ENCODE measurements around the gene HIGD1A.
"Not testable (repeated sequence)": the region's sequence is repeated elsewhere in the genome, so short reads cannot be mapped to it uniquely, and the experiment has no call there.

HIGD1A gene

DNA sequence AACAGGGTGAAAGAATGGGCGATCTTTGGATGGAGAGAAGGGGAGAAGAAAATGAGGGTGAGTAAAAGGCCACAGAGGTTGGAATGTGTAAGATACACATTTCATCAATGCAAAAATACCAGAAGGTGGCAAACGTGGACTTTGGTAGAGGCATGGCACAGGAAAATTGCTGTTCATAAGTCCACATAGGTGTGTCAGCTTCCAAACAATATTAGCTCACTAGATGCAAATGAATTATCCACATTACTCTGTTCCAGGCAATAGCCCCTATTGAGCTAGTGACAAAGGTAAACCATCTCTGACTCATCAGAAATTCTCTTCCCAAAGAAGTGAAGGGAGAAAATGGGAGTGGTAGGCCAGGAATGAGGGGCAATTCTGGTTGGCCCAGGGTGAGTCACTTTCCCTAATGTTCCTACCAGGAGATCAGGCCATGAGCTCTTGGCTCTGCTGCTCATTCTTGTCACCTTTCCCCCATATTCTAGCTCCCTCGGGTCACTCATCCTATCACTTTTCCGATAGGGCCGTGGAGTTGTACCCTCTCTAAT lies 24.9 kb upstream of the HIGD1A start:
- DNase-seq (ENCODE audit: low spot score) = no peak

GRCh38 chr3:42827654-42828053 lies 23.4 kb upstream of the HIGD1A start:
- no peak for DNase-seq (ENCODE audit: low spot score)

GRCh38 chr3:42827023-42827422 lies 22.7 kb upstream of the HIGD1A start:
- no peak for DNase-seq (ENCODE audit: low spot score)

DNA sequence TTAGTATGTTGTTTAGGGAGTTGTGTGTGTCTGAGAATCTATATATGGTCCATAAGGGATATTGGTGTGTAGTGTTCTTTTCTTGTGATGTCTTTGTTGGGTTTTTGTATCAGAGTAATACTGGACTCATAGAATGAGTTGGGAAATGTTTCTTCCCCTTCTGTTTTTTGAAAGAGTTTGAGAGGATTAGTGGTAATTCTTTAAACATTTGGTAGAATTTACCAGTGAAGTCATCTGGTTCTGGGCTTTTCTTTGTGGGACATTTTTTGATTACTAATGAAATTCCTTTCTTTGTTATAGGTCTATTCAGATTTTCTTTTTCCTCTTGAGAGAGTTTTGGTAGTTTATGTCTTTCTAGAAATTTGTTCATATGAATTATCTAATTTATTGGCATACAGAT lies 21.9 kb upstream of the HIGD1A start:
- no peak for DNase-seq (ENCODE audit: low spot score)

- DNase-seq (ENCODE audit: low spot score) = no peak
Measured at GRCh38 chr3:42823351-42823750, 19.1 kb upstream of the HIGD1A start.

- no peak for DNase-seq (ENCODE audit: low spot score)
Measured at GRCh38 chr3:42822828-42823227, 18.5 kb upstream of the HIGD1A start.

DNA sequence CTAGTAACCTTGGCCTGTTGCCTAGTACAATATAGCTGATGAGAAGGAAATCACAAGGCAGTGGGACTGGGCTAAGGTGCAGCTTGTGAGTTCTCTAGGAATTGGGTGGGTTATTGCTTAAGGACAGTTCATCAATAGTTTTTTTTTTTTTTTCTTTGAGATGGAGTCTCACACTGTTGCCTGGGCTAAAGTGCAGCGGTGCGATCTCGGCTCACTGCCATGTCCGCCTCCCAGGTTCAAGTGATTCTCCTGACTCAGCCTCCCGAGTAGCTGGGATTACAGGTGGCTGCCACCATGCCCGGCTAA lies 16.4 kb upstream of the HIGD1A start:
- no peak for DNase-seq (ENCODE audit: low spot score)

- no peak for DNase-seq (ENCODE audit: low spot score)
Measured at GRCh38 chr3:42819351-42819965, 15.2 kb upstream of the HIGD1A start.

- no peak for DNase-seq (ENCODE audit: low spot score)
Measured at GRCh38 chr3:42815826-42816225, 11.5 kb upstream of the HIGD1A start.

- no peak for DNase-seq (ENCODE audit: low spot score)
Measured at GRCh38 chr3:42814914-42815507, 10.7 kb upstream of the HIGD1A start.

- no peak for DNase-seq (ENCODE audit: low spot score)
Measured at GRCh38 chr3:42814246-42814645, 10.0 kb upstream of the HIGD1A start.

DNA sequence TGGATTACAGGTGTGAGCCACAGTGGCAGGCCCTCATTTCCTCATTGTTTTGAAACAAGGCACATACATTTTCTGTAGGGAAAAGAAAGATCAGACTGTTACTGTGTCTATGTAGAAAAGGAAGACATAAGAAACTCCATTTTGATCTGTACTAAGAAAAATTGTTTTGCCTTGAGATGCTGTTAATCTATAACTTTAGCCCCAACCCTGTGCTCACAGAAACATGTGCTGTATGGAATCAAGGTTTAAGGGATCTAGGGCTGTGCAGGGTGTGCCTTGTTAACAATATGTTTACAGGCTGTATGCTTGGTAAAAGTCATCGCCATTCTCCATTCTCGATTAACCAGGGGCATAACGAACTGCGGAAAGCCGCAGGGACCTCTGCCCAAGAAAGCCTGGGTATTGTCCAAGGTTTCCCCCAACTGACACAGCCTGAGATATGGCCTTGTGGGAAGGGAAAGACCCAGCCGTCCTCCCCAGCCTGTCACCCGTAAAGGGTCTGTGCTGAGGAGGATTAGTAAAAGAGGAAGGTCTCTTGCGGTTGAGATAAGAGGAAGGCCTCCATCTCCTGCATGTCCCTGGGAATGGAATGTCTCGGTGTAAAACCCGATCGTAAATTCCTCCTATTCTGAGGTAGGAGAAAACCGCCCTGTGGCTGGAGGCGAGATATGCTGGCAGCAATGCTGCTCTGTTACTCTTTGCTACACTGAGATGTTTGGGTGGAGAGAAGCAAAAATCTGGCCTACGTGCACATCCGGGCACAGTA lies 7.0 kb upstream of the HIGD1A start:
- not testable (repeated sequence) for DNase-seq (ENCODE audit: low spot score)

DNA sequence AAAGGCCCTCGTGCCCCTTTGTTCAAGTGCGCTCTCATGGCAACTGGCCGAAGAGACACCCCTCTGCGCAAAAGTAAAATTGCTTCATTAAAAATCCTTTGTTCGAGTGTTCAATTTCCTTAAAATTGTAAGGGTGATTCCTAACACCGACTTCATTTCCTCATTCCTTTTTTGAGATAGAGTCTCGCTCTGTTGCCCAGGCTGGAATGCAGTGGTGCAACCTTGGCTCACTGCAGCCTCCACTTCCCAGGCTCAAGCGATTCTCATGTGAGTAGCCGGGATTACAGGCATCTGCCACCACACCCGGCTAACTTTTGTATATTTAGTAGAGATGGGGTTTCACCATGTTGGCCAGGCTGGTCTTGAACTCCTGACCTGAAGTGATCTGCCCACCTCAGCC lies 6.4 kb upstream of the HIGD1A start:
- not testable (repeated sequence) for DNase-seq (ENCODE audit: low spot score)

- DNase-seq (ENCODE audit: low spot score) = no peak
Measured at GRCh38 chr3:42809202-42809601, 4.9 kb upstream of the HIGD1A start, which contains the start of gene ACKR2. TSS of gene ACKR2 (plus strand) at chr3:42809445. CDS start at chr3:42864503, 55,058 bp downstream.

- DNase-seq (ENCODE audit: low spot score) = no peak
Measured at GRCh38 chr3:42807929-42808328, 3.6 kb upstream of the HIGD1A start.

DNA sequence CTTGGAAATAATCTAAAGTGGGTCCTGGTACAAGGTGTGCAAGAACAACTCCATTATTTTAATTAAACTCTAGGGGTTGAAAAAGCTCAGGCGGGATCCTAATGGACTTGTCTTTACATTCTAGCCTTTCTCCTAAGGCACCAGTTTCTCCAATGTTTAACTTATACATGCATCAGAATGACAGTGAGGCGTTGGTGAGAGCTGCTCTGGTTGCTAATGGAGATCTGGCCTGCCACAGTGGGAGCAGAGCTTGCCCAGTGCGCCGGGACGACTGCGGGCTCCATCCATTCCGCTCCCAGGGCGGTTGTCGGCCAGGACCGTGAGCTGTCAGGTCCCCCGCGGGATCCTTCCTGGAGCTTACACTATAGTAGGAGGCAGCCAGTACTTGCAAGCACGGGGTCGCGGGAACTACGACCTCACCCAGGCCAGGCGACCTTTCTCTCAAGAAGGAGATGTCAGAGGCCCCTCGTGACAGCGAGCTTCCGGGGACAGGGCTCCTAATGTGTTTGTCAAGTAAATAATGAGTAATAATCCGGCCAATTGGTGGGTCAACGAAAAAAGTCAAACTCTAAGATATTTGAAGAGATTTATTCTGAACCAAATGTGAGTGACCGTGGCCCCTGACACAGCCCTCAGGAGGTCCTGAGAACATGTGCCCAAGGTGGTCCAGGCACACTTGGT lies 991 bp upstream of the HIGD1A start:
- peak; percentile 10 for DNase-seq (ENCODE audit: low spot score)

GRCh38 chr3:42804831-42805132 lies 492 bp upstream of the HIGD1A start:
- no peak for DNase-seq (ENCODE audit: low spot score)

DNA sequence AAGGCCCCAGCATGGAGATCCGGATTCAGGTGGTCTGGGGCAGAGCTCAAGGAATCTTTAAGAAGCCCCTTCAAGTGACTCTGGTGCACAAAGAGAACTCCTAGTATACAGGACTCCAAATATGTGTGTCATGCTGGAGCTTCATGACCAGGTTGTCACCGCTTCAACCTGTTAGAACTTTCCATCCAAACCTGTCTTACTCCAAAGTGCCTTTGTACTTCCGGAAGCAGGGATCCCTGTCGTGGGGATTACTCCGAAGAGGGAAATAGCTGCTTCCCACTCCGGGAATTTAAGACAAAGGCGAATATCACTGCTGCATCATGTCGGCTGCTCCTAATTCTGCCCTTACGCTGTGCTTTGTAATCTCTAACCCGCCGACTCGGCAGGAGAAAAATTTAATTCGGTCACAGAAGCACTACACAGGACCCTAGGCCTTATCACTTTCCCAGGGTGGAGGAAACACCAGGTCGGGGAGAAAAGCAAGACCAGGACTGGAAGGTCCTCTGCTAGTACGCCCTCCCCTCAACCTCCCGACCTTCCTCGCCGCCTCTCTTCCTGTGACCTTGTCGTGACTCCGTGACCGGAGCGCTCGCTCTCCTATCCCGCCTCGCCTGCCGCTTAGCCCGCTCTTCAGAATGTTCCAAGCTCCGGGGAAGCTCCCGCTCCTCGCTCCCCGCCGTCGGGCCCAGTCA lies 730 bp downstream of the HIGD1A start:
- DNase-seq (ENCODE audit: low spot score) = peak; percentile 59

DNA sequence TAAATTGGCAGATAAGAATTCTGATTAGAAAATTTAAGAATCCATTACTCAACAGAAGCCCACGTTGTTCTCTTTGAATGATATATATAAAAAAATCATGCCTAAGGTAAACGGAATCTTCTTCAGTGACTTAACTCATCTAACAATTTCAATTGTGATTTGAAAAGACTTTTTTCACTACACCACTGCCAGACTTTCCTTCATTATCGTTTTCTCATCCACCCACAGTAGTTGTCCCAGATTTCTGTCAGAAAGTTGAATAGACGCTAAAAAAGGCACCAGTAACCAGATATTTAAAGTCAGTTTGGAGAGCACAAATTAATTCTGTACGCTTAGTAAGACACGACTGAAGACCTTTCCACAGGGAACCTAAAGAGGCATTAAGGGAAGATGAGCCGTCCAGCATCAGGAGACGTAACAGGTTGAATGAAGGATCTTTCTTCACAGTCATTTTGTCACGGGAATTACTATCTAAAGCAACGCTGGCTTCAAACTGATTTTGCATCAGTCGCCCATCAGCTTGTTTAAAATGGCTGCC lies 1.3 kb downstream of the HIGD1A start:
- DNase-seq (ENCODE audit: low spot score) = no peak

DNA sequence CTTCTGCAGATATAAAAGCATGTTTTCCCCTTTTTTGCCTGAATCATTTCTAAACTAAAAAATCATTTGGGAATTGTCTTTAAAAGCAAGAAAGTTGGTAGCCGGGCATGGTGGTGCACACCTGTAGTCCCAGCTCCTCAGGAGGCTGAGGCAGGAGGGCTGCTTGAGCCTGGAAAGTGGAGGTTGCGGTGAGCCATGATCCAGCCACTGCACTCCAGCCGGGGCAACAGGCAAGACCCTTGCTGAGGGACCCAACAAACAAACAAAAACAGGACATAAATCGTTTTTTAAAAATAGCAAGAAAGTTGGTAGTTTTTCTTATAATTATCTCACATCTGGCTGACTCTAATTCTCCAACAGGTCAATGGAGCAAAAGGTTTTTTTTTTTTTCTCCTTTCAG lies 2.5 kb downstream of the HIGD1A start:
- DNase-seq (ENCODE audit: low spot score) = no peak

DNA sequence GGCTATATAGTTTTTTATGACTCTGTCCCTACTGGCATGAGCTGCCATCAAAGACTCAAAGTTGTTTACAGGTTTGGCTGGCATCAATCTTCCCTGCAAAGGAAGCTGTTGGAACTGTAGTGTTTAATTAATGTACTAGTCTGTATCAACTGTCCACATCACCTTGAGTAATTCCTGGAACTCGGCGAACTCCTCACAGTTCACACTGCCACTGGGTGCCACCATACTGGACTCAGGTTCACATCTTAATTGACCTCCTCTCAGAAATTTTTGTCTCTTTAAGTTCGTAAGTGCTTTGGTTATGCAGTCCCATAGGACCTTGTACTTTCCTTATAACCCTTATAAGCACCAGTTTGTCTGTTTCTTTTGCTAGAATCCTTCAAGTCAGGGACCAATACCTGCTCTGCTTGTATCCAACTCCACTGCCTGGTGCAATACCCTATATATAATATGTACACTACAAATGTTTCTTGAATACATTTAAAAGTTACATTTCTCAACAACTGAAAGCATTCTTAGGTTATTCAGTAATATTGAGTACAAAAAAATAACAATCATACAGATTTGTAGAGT lies 3.2 kb downstream of the HIGD1A start:
- no peak for DNase-seq (ENCODE audit: low spot score)

- no peak for DNase-seq (ENCODE audit: low spot score)
Measured at GRCh38 chr3:42800251-42800650, 4.0 kb downstream of the HIGD1A start.
